Peyer's patch (tissue), 4 donors: ENCODE results near the gene CAPN7.

ENCODE experiments used
- POLR2A ChIP-seq, 2 donors: fragments of 450-650 bp; IDR thresholded peaks; one replicate each; pipeline ENCODE4 v1.5.1; 2017; ENCODE audit warnings: antibody characterized with exemption in 2 of 2, mild to moderate bottlenecking in 2 of 2, moderate library complexity in 2 of 2
- TF ChIP-seq, protein P1 (sequence below), 6 experiments: fragments of 450-650 bp in 4 of 6; fragments of 200-600 bp in 2 of 6; sonication (generic) in 1 of 6; IDR thresholded peaks; one replicate each; pipeline ENCODE4 v1.5.1; 2017 to 2019; ENCODE audit warnings: antibody characterized with exemption in 6 of 6, mild to moderate bottlenecking in 3 of 6, moderate library complexity in 1 of 6

DNA sequence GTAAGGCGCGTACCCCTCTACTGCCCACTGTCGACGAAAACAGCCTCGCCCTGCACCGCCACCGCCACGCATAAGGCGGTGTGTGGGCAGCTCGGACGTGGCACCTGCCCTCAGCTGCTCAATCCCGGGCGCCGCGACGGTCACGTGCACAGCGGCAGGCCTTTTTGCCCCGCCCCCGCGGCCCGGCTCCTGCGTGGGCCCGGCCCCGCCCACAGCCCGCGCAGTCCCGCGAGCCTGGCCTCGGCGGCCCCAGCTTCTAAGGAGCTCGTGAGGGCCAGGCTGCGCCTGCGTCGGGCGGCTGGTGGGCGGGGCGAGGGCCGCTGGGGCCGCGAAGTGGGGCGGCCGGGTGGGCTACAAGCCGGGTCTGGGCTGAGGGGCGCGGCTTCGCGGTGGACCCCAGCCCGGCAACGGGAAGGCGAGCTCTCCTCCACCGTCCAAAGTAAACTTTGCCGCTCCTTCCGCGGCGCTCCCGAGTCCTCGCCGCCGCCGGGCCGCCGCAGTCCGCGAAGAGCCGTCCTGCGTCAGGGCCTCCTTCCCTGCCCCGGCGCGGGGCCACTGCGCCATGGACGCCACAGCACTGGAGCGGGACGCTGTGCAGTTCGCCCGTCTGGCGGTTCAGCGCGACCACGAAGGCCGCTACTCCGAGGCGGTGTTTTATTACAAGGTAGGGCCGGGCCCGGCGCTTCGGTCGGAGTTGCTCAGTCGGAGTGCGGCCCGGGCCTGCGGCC is at the start of gene CAPN7:
- TF ChIP-seq, protein P1, sequence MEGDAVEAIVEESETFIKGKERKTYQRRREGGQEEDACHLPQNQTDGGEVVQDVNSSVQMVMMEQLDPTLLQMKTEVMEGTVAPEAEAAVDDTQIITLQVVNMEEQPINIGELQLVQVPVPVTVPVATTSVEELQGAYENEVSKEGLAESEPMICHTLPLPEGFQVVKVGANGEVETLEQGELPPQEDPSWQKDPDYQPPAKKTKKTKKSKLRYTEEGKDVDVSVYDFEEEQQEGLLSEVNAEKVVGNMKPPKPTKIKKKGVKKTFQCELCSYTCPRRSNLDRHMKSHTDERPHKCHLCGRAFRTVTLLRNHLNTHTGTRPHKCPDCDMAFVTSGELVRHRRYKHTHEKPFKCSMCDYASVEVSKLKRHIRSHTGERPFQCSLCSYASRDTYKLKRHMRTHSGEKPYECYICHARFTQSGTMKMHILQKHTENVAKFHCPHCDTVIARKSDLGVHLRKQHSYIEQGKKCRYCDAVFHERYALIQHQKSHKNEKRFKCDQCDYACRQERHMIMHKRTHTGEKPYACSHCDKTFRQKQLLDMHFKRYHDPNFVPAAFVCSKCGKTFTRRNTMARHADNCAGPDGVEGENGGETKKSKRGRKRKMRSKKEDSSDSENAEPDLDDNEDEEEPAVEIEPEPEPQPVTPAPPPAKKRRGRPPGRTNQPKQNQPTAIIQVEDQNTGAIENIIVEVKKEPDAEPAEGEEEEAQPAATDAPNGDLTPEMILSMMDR (IDR thresholded peaks at IDR 0.05) = peak in 5 of 6 experiments; percentile 21 to 64 (median 51)
- TF ChIP-seq POLR2A (IDR thresholded peaks at IDR 0.05) = peak; percentile 83 to 86
